ENCODE measurements around the gene FILIP1.

The FILIP1 gene

DNA sequence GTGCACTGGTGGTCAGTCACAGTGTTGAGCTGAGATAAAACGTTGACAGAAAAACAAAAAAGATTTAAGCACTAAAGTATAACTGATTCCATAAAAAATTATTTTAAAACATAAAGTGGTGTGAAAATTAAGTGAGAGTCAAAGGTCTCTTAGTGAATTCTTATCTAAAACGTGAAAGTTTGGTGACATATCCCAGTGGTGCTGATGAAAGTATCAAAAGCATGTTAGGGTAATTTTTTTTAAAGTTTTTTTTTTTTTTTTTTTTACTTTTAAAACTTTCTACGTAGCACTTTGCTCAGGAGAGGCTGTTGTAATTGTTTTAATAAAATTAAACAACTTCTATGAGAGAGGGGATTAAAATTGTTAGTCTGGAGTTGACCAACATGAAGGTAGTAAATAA is 143.4 kb downstream of the FILIP1 start:
- FAIRE-seq (no peak), DNase-seq (ENCODE audit: extremely low spot score, insufficient read length, low read depth) (no peak)

DNA sequence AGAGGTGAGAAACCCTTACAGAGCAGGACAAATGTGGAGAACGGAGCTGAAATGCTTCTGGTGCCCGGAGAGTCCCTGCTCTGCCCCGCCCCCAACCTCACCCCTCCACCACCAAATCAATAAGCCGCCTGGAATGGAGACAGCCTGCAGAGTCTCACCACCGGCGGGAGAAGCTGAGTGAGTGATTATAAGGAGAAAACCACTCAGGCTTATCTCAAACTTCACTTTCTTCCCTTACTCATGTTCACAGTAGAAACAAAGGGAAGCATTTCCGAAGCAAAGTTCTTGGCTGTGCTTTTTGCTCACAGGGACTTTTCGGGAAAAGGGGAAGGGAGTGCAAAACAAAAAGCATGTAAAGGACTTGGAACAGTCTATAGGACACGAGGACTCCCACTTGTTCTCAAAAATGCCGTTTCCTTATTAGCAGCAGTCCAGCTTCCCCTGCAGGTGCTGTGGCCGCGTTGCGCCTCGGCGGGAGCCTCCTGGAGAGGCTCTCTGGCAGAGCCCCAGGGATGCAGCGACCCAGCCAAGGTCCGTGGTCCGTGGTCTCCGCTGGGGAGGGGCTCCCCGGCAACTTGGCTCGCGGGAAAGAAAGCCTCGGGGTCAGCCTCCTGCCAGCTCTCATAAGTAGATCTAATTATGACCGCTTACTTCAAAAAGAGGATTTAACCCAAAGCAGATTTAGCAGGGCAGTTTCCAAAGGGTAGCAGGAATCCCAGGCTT is 144.2 kb downstream of the FILIP1 start:
- FAIRE-seq = no peak
- no peak for DNase-seq (ENCODE audit: extremely low spot score, insufficient read length, low read depth)

DNA sequence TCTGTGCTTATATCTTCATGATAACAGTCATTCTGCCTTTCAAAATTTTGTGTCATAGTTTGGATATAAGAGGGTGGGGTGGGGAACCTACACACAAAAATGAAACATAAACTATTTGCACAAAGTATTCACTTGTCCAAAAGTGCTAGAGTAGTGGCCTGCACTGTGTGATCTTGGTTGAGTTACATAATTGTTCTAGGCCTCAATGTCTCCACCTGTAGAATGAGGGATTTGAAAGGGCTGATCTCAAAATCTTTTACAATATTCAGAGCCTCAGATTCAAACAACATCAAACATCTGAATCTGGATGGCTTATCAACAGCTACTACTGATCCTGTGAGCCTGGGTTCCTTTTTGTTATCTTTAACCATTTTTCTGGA is 144.7 kb downstream of the FILIP1 start:
- DNase-seq (ENCODE audit: extremely low spot score, insufficient read length, low read depth) (no peak), FAIRE-seq (no peak)

DNA sequence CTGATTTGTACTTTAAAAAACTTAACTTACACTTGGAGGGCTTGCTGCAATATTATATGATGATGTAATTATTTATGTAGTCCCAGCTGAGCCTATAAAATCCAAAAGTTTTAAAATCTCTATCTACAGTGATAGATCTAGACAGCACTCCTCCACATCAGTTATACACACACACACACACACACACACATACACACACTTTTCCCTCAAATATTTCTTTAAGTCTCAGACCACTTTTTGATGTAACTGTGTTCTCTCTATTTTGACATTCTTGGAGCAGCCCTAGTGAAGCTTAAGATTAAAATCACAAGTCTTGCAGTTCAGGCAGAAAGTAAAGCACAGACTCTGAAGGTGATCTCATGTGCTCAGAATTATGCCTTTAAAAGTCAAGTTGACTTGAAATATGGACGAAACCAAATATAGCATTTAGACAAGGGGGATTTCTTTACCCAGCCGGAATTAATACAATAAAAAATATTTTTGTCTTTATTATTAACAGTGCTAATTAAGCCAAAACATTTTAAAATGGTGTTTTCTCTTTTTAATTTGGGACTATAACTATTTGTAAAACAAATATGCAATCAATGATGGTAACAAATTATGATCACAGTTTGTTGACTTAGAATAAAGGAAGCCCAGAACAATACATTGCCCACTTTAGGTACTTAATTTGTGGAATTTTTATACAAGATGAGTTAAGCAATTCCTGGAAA is 145.5 kb downstream of the FILIP1 start:
- FAIRE-seq (no peak), DNase-seq (ENCODE audit: extremely low spot score, insufficient read length, low read depth) (no peak)

DNA sequence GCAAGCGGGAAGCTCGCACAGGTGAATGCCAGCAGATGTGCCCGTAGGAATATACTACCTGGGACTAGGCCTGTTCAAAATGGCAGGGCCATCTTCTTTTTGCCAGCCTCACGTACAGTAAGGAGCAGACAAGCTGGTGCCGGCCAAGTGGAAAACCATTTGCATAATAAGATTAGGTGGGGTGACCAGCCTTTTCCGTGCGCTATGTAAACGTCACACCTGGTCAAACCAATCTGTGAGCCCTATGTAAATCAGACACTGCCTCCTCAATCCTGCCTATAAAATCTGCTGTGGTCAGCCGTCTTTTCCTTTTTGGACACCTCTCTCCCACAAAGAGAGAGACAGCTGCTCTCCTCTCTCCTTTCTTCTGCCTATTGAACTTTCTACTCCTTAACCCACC is 148.2 kb downstream of the FILIP1 start:
- no peak for DNase-seq (ENCODE audit: extremely low spot score, insufficient read length, low read depth)
- FAIRE-seq = no peak

DNA sequence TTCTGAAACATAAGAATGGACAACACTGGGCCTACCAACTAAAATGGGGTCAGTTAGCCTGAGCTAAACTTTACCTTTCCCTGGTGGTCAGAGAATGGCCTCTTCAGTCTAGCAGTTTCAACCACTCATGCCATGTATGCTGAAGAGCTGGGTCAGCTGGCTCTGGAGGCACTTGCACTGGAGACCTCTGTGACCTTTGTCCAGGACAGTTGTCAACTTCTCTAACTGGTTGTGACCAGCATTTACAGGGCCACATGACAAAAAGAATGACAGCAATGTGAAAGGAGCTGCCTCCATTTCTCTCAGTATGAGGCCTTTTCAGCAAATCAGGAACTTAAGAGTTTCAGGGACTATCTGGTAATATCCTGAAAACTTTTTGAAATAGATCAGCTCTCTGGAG is 149.1 kb downstream of the FILIP1 start:
- DNase-seq (ENCODE audit: extremely low spot score, insufficient read length, low read depth) (no peak), FAIRE-seq (no peak)

DNA sequence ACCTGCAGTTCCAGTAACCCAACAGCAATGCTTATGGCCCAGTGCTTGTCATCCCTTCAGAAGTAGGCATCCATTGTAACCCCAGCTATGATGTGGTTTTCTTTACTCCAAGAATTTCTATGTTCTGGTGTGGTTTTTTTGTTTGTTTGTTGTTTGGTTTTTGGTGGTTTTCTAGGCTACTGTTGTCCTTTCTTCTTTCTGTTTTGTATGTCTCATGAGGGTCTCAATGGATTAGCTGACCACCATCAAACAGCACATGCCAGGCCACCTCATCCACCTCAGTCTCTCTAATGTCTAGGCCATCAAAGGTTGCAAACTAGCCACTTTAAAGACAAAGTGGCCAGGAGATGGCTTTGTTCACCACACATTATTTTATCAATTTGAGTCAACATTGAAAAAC is 149.6 kb downstream of the FILIP1 start:
- DNase-seq (ENCODE audit: extremely low spot score, insufficient read length, low read depth) (no peak), FAIRE-seq (no peak)

DNA sequence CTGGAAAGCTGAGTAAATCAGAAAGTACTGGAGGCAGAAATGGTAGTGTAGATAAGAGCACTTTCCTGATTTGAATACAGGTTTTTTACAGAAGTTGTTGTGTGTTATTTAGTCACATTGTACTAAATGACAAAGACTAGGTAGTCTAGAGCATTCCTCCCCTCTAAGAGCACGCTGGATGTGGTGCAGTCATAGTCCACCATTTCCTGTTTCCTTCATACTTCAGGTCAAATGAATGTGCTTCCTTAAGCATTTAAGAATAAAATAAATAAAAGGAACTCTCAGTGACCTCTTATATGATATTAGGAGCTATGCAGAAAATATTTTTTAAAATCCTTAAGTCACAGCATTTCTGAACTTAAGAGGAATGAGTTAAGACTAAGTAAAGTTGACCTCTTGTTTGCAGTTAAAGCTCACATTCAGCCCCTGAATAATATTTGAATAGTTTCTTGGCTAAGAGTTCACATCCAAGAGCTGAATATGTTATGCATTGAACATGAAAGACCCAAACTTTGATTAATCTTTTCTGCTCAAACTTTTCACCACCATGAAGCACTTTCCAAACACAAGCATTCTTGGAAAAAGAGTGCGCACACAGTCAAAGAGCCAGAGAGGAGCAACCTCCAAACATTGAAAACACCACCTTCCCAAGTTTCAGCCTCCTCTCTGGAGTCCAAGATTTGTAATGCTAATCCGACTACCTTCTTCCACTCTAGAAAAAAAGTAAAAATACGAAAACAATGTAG is 155.6 kb downstream of the FILIP1 start:
- no peak for DNase-seq (ENCODE audit: extremely low spot score, insufficient read length, low read depth)
- FAIRE-seq = no peak

DNA sequence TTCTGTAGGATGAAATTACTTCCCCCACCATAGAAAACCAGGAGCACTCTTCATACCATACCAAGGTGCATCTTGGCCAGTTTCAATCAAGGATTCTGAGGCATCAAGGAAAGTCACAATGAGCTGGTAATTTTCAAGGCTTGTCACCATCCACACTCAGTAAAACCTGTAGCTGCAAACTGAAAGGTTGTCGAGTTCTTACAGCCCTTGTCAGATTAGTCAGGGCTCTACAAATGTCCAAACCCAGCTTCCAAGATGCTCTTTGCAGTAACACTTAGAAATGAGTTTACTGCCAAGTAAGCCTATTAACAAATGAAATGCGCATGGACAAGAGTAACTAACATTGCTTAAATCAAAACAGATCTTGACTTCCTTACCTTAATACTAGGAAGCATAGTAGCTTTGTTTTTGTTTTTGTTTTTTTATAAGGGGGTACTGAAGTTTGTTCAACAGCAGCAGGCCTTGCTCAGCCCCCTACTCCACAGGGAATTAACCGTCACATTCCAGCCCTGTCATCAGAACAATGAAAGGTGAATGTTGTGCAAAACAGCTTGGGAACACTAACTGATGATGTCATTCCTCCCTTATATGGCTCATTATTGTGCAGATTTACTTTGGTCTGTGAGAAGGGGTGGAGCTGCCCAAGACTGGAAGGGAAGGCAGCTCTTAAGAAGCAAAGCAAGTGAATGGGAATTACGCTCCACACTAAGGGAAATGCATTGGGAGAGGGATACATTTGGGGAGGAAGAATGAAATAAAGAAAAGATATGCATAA is 159.1 kb downstream of the FILIP1 start:
- DNase-seq (ENCODE audit: extremely low spot score, insufficient read length, low read depth) (no peak), FAIRE-seq (no peak)

DNA sequence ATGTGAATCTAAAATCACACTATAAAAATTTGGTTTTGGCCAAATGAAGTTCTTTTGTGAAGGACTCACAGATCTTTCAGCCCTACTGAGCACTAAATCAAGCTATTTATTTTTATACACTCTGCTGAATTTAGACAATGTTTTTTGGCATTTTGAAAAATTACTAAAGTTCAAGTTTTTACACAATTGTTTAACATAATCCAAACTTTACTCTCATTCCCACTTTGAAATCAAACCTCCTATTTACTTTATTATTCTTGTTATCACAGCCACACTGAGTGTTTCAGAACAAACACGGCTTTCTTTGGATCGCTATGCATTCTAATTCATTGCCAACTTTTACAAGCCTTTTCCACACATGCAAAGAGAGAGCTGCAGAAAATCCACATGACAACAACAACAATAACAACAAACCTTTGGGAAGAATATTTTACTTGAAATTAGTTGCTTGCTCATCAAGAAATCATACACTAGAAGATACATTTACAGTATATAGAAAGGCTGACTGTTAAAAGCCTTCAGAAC is 159.9 kb downstream of the FILIP1 start:
- no peak for FAIRE-seq
- DNase-seq (ENCODE audit: extremely low spot score, insufficient read length, low read depth) = no peak

DNA sequence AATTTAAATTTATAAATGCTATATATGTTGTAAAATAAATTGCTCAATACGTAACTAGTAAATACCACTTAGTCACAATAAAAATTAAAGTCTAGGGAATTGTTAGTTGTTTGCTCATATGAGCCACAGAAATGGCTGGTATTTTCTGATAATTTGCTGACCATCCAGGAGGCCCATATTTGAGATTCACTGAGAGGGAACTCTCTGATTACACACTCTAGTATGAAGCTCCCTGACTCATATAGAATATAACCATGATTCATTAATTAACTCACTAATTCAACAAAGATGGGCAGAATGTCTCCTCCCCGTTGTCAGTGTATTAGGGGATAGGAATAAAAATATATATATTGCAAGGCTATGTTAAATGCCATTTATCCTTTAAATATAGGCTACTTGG is 162.4 kb downstream of the FILIP1 start:
- DNase-seq (ENCODE audit: extremely low spot score, insufficient read length, low read depth) (no peak), FAIRE-seq (no peak)

DNA sequence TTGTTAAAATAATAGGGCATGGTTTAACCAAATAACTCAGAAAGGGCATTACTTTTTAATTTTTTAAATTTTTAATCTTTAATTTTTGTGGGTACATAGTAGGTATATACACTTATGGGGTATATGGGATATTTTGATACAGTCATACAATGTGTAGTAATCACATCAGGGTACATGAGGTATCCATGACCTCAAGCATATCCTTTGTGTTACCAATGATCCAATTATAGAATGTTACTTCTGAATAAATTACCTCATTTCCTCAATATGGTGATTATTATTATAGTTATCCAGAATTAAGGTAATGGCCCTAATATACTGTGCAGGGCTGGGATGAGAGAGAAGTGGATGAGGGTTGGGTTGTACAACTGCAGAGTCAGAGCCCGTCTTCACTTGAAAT is 163.9 kb downstream of the FILIP1 start:
- no peak for FAIRE-seq

DNA sequence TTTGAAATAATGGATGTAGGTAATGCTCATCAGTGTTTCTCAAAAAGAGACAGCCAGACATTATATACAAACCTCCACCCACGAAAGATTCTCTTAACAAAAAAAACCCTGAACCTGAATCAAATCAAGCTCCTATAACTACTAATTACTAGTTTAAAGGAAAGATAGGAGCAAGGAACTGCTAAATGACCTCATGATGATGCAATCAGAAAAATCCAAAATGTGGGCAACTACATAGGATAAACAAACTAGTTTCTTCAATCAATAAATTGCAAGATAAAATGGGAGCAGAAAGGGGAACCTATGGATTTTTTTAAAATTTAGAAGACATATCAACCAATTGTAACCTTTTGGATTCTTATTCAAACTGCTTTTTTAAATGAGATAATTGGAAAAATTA is 165.8 kb downstream of the FILIP1 start:
- DNase-seq (ENCODE audit: extremely low spot score, insufficient read length, low read depth) (no peak), FAIRE-seq (no peak)

More for the DNA sequence above, 163.9 kb downstream of the FILIP1 start:
- no peak for DNase-seq (ENCODE audit: extremely low spot score, insufficient read length, low read depth)

DNA sequence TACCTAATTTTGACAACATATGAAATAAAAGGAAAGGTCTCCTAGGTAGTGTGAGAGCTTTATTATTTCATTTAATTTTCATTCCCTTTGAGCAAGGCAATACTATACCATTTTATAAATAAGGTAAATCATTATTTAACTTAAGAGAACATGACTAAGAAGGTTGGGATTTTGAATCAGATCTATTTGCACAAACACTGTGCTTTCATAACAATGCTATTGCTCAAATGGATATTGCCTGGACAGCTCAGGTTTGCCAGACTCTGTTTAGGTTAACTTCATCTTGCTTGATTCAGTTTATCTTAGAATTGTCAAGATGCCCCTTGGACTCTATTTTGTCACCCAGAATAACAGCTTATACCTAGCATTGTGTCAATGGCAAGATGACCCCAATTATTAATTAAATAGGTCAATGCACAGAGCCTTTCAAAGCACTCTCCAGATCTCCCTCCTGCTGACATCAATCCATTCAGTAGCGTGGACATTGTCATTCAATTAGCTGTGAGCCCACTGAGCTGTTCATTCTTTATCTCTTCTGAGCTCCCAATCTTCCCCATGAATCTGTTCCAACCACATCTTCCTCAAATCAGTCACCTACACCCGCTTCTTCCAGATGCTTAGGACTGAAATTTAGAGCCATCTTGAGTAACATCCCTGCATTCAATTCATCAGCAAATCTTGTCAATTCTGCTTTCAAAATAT is 166.9 kb downstream of the FILIP1 start:
- DNase-seq (ENCODE audit: extremely low spot score, insufficient read length, low read depth) (no peak), FAIRE-seq (no peak)

DNA sequence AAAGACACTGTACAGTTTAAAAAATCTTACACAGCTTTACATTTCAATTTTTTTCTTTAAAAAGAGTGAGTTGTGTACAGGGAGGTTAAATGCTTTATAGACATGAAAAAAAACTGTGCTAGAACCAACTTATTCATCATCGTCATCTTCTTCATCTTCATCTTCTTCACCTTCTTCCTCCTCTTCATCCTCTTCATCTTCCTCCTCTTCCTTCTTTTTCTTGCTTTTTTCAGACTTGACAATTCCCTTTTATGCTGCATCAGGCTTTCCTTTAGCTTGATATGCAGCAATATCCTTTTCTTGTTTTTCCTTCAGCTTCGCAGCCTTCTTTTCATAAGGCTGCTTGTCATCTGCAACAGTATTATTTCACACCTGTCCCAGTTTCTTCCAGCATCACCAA is 174.7 kb downstream of the FILIP1 start:
- no peak for FAIRE-seq
- DNase-seq (ENCODE audit: extremely low spot score, insufficient read length, low read depth) = no peak

DNA sequence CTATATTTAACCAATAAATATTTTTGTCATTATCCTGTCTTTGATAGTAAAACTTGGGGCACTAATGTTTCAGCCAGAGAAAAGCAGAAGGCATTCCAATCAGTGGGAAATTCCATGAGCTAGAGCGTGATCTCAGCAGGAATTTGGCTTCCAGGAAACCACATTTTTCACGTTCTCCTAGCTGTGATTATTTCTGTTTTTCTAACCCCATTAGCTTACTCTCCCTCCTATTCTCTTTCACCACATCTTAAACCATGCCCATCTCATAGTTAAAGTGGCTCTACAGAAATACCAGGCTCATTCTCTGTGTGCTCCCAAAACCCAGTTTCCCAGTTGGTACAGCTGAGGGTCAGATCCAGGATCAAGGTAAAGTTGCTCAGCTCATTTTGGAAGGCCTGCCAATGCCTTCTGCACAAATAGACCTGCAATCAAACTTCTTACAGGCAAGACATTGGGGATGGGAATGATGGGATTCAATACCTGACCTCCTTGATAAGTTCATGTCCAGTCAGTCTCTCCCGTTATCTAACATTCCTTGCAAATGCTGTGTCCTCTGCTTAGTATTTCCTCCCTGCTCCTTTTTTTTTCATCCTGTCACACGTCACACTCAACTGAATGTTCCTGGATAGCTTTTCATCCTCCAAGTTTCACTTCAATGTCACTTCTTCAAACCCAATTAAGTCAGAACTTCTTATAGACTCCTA is 175.9 kb downstream of the FILIP1 start:
- DNase-seq (ENCODE audit: extremely low spot score, insufficient read length, low read depth) = no peak
- FAIRE-seq = no peak

DNA sequence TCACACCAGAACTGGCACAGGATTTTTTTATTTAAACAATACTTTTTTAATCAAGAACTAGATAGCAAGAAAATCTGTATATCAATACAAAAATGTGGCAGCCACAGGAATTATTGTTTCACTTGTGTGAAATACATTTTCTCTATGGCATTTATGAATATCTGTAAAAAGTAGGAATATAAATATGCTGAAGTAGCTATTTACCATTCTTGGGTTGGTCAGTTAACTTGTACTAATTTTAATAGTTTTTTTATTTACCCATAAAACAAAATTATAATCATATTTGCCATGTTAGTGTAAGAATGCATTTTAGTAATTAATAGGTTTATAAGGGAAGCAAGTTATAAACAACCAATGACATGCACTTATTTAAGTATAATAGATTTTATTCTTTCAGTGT is 177.6 kb downstream of the FILIP1 start:
- no peak for FAIRE-seq
- no peak for DNase-seq (ENCODE audit: extremely low spot score, insufficient read length, low read depth)

DNA sequence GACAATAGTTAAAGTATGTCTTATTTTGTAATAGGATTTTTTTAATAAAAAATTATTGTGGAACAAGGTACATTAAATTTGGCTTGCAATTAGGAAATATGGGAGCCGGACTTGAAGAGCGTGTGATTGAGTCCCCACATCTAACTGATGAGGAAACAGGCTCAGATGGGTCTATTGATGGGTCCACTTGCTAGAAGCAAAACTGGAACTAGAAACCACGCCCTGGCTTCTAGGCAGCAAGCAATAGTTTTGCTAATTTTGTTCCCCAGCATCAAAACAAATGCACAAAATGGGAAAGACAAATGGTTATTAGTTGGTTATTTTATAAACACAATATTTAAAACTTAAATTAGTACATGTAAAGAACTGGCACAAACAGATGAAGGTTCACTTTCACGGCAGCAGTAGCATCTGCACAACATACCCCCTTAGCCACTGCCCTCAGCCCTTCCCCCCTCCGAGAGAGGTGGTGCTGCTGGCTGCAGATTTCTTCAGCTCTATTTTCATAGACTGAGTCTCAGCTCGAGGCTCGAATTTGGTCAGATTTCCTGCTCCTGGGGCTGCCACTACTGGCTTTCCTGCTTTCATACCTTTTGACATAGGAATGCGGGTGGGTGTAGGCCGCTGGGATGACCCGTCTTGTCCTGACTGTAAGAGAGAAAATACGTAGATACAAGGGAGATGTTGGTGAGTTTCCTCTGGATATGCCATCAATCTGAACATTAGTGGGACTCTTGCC is 185.2 kb downstream of the FILIP1 start:
- FAIRE-seq (no peak), DNase-seq (ENCODE audit: extremely low spot score, insufficient read length, low read depth) (no peak)

Measured in GM18507 (cell line).